GM18505 (cell line): ENCODE data around the gene SERPINA5.
"Not testable (repeated sequence)": the region's sequence is repeated elsewhere in the genome, so short reads cannot be mapped to it uniquely, and the experiment has no call there.

ENCODE experiments used
- ATAC-seq: cut with Tn5 transposase; IDR thresholded peaks from one replicate; pipeline ENCODE4 v1.9.1; 2021; ENCODE audit not compliant: unreplicated experiment
- POLR2A ChIP-seq: IDR thresholded peaks from 4 replicates; pipeline ENCODE4 v1.6.1; 2011; ENCODE audit warnings: borderline replicate concordance; ENCODE audit not compliant: insufficient read depth, insufficient read length; ENCODE audit errors: extremely low read depth

Gene SERPINA5

GRCh38 chr14:94573475-94574277 lies 7.5 kb upstream of the SERPINA5 start:
- ATAC-seq: no peak
- TF ChIP-seq POLR2A: no peak

DNA sequence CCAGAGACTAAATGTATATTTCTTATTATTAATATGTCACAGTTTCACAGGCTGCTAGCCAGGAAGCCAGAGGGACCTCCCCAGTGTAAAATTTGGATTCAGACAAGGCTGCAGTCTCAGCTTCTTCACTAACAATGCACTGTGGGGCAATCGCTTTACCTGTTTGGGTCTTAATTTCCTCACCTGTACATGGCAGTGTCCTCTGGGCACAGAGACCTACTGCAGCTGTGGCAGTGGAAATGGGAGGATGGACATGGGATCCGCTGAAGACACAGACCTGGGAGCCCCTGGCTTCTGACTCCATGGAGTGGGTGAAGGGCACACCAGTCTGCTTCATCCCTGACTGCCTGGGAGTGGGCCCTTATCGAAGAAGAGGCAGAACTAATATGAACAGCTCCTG lies 6.9 kb upstream of the SERPINA5 start:
- ATAC-seq: no peak
- TF ChIP-seq POLR2A: no peak

GRCh38 chr14:94575730-94576585 lies 5.3 kb upstream of the SERPINA5 start:
- no peak for ATAC-seq
- TF ChIP-seq POLR2A: no peak

GRCh38 chr14:94577472-94577871 lies 3.8 kb upstream of the SERPINA5 start:
- not testable (repeated sequence) for ATAC-seq

- ATAC-seq: no peak
These were observed 2.5 kb upstream of the SERPINA5 start for GRCh38 chr14:94578712-94579111.

GRCh38 chr14:94582199-94582750 lies 1.0 kb downstream of the SERPINA5 start:
- ATAC-seq: no peak
- no peak for TF ChIP-seq POLR2A

More at GRCh38 chr14:94578712-94579111, 2.5 kb upstream of the SERPINA5 start:
- TF ChIP-seq POLR2A: no peak

GRCh38 chr14:94582851-94583250 lies 1.6 kb downstream of the SERPINA5 start:
- no peak for TF ChIP-seq POLR2A
- ATAC-seq: no peak

GRCh38 chr14:94583557-94583956 lies 2.3 kb downstream of the SERPINA5 start:
- no peak for ATAC-seq

DNA sequence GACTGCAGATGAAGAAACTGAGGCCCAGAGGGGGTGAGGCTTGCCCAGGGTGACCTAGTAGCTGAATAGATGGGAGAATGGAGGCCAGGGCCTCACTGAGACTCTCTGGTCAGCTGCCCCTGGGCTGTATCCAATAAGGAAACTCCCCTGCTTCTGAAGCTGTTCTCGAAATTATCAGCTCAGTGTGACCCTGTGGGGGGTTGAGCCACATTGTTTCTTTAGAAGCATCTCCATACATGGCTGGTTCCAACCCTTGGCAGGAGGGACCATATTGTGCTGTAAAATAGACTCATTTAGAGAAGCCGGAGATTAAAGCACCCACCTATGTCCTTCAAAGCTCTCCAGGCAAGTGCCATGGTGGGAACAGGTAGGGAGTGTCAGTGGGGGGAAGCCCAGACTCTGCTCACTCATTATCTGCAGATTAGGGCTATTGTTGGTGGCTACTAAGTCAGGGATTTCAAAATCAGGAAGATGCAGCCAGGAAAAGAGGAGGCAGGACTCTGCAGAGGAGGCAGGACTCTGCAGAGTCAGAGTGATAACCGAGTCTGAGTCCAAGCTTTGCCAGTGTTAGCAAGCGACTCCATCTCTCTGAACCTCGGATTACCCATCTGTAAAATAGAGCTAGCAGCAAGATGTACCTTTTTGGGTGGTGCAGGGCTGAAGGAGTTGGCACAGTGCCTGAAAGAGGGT lies 3.5 kb downstream of the SERPINA5 start:
- no peak for ATAC-seq
- TF ChIP-seq POLR2A: no peak

More at GRCh38 chr14:94583557-94583956, 2.3 kb downstream of the SERPINA5 start:
- no peak for TF ChIP-seq POLR2A

DNA sequence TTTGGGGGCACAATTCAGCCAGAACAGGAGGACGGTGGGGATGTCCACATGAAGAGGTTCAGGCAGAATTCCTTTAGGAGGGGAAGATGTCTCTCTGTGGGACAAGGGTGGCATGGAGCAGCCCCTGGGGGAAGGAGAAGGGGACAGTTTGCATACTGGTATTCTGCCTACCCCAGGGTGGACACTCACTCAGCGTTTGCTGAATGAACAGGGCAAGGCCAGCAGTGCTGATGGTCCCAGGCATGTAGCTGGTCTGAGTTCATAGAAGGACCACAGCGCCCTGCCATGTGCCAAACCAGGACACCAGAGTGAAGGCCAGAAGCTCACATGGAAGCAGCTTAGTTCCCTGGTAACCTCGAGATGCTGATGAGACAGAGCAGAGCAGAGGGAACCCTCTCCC lies 5.4 kb downstream of the SERPINA5 start:
- TF ChIP-seq POLR2A: no peak
- no peak for ATAC-seq

- no peak for TF ChIP-seq POLR2A
- ATAC-seq: no peak
These were observed 7.1 kb downstream of the SERPINA5 start for GRCh38 chr14:94588311-94588710.

DNA sequence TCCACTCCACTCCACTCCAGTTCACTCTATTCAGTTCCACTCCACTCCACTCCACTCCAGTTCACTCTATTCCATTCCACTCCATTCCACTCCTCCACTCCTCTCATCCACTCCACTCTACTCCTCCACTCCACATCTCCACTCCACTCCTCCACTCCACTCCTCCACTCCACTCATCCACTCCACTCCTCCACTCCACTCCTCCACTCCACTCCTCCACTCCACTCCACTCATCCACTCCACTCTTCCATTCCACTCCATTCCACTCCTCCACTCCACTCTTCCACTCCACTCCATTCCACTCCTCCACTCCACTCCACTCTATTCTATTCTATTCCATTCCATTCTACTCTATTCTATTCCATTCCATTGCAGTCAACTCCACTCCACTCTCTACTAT lies 9.8 kb downstream of the SERPINA5 start:
- no peak for ATAC-seq
- no peak for TF ChIP-seq POLR2A

GRCh38 chr14:94591871-94592270 lies 10.6 kb downstream of the SERPINA5 start:
- TF ChIP-seq POLR2A: no peak
- ATAC-seq: no peak
